Esophagus squamous epithelium (tissue), 4 donors: Measurements from ENCODE around the gene NR3C2.

Source experiments
- POLR2A ChIP-seq, 4 donors: fragments of 450-650 bp; IDR thresholded peaks; one replicate each; pipeline ENCODE4 v1.6.1; 2017; ENCODE audit warnings: antibody characterized with exemption in 4 of 4, mild to moderate bottlenecking in 4 of 4, moderate library complexity in 3 of 4
- TF ChIP-seq, protein P1 (sequence below), 6 experiments: fragments of 450-650 bp in 4 of 6; fragments of 200-600 bp in 2 of 6; sonication (generic) in 2 of 6; IDR thresholded peaks; one replicate each; pipeline ENCODE4 v1.5.1; 2016 to 2019; ENCODE audit warnings: antibody characterized with exemption in 6 of 6, mild to moderate bottlenecking in 4 of 6, moderate library complexity in 4 of 6

GRCh38 chr4:148454835-148455234 lies 12.6 kb upstream of the NR3C2 start:
- TF ChIP-seq, protein P1, sequence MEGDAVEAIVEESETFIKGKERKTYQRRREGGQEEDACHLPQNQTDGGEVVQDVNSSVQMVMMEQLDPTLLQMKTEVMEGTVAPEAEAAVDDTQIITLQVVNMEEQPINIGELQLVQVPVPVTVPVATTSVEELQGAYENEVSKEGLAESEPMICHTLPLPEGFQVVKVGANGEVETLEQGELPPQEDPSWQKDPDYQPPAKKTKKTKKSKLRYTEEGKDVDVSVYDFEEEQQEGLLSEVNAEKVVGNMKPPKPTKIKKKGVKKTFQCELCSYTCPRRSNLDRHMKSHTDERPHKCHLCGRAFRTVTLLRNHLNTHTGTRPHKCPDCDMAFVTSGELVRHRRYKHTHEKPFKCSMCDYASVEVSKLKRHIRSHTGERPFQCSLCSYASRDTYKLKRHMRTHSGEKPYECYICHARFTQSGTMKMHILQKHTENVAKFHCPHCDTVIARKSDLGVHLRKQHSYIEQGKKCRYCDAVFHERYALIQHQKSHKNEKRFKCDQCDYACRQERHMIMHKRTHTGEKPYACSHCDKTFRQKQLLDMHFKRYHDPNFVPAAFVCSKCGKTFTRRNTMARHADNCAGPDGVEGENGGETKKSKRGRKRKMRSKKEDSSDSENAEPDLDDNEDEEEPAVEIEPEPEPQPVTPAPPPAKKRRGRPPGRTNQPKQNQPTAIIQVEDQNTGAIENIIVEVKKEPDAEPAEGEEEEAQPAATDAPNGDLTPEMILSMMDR (IDR thresholded peaks at IDR 0.05), result no peak
- no peak for TF ChIP-seq POLR2A (IDR thresholded peaks at IDR 0.05)
